Activated CD4-positive, alpha-beta T cell treated with anti-CD3 and anti-CD28 coated beads for 36 hours (primary cell): Measurements from ENCODE around the gene KEL. TPM values are rescaled to one million over a fixed set of nuclear protein-coding genes. Genes with fewer than 3 reads are reported as not detected.

Experiments
- ATAC-seq: fragments of 200-7000 bp; cut with Tn5 transposase; one replicate; pipeline ENCODE4 v1.10.0; 2021; ENCODE audit warnings: mild to moderate bottlenecking, moderate library complexity
- CTCF ChIA-PET: fragments of 350-600 bp; sonication (Branson Sonifier 250); formaldehyde crosslinking; loops from one replicate; lab custom pipeline; 2021; ENCODE audit warnings: antibody characterized with exemption; lab: Charles Lee
- POLR2A ChIA-PET: fragments of 350-600 bp; sonication (Branson Sonifier 250); formaldehyde crosslinking; loops from one replicate; lab custom pipeline; 2021; ENCODE audit warnings: antibody characterized with exemption, inconsistent platforms; lab: Charles Lee
- DNase-seq: peaks from one replicate; pipeline ENCODE4 v3.0.0-alpha.2; 2020
- H3K27ac Mint-ChIP-seq: one replicate; pipeline ENCODE4 v1.8.0; 2021; ENCODE audit warnings: mixed read lengths
- H3K27me3 Mint-ChIP-seq: one replicate; pipeline ENCODE4 v1.8.0; 2021; ENCODE audit warnings: mixed read lengths
- H3K36me3 Mint-ChIP-seq: one replicate; pipeline ENCODE4 v1.8.0; 2021; ENCODE audit warnings: low read depth, mixed read lengths
- H3K4me1 Mint-ChIP-seq: one replicate; pipeline ENCODE4 v1.8.0; 2021; ENCODE audit warnings: mixed read lengths
- H3K4me3 Mint-ChIP-seq: one replicate; pipeline ENCODE4 v1.8.0; 2021; ENCODE audit warnings: mild to moderate bottlenecking, moderate library complexity, mixed read lengths
- H3K9me3 Mint-ChIP-seq: one replicate; pipeline ENCODE4 v1.8.0; 2021; ENCODE audit warnings: low read depth, mixed read lengths
- intact Hi-C, 2 experiments: fragments of 100-400 bp; cut with DNase I in 1 of 2; cut with micrococcal nuclease in 1 of 2; formaldehyde crosslinking; loops; one replicate each; pipeline versions ENCODE4 v1.14.2 to v1.15.1; 2022 to 2024; cut with DNase I, micrococcal nuclease
- total RNA-seq, 2 experiments: library from RNA; stranded (reverse); gene quantifications; one replicate each; pipeline ENCODE4 v1.2.3, GENCODE V29; 2021

The KEL gene
- total RNA-seq, 2 experiments from 2014 or later, result 0.32 to 0.44 TPM

DNA sequence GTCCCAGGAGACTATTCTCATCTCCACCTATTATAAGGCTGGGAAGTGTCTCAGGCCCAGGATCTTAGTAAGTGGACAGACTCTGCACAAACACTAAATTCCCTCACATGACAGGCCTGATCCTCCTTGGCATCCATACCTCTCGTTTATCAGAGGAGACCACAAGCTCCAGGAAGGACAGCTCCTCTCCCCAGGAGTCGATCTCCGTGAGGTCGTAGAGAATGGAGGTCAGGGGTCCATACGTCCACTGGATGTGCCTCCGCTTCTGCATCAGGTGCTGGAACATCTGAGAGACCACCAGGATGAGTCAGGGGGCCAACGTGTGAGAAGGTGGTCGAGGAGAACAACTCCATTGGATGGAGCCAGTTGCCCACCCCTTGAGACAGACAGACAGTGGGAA lies 34.2 kb downstream of the KEL start:
- POLR2A ChIA-PET, result no interaction called here
- ATAC-seq (no peak), DNase-seq (no peak)
- H3K4me3 Mint-ChIP-seq, result no peak overlapping the region
- H3K36me3 Mint-ChIP-seq, result no peaks in the 10 kb centered on the region
- intact Hi-C loops, result no loop called here
- no peaks in the 10 kb centered on the region for H3K27me3 Mint-ChIP-seq
- CTCF ChIA-PET, result interaction anchor here (0.5 to 0.7 kb wide), 2 partner anchors 72 to 191 kb away, joined by 3 read pairs; no protein-coding TSS in a partner anchor
- no peaks in the 10 kb centered on the region for H3K4me1 Mint-ChIP-seq
- H3K9me3 Mint-ChIP-seq, result no peaks in the 10 kb centered on the region
- H3K27ac Mint-ChIP-seq, result no peak overlapping the region

DNA sequence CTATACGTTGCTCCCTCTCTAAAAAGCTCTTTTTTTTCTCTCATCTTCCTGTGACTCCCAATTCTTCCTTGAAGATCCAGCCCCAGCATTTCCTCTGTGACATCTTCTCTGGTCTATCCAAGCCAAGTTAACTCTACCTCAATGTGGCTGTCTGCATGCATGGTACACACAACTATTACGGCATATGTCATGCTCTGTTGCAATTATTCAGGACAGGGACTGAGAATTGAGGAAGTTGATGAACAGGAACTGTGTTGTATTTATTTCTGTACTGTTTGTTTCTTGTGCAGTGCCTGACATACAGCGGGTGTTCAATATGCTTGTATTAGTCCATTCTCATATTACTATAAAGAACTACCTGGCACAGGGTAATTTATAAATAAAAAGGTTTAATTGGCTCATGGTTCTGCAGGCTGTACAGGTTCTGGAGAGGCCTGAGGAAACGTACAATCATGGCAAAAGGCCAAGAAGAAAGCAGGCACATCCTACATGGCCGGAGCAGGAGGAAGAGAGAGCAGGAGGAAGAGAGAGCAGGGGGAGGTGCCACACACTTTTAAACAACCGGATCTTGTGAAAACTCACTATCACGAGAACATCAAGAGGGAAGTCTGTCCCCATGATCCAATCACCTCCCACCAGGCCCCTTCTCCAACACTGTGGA lies 34.9 kb downstream of the KEL start:
- POLR2A ChIA-PET, result no interaction called here

DNA sequence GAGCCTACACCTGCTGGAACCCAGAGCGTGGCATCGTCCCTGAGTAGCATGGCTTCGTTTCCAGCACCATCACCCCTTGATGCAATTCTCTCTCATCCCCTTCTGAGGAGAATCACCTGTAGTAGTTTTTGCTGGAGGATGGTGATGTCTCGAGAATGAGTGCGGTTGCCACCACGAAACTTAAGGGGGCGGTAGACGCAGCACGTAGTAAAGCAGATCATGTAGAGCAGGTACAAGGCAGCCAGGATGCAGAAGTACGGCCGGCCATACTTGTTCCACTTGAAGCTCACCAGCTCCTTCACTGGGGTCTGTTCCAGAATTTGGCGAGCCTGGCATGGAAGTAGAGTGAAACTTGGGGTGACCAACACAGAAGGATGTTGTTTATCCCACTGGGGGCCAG lies 36.8 kb downstream of the KEL start:
- intact Hi-C loops, result no loop called here
- peak; percentile 27 for DNase-seq
- H3K4me1 Mint-ChIP-seq, result no peaks in the 10 kb centered on the region
- no peaks in the 10 kb centered on the region for H3K9me3 Mint-ChIP-seq
- H3K4me3 Mint-ChIP-seq, result no peak overlapping the region
- H3K27me3 Mint-ChIP-seq, result no peaks in the 10 kb centered on the region
- CTCF ChIA-PET, result interaction anchor here (0.6 to 0.9 kb wide), 2 partner anchors 22 to 78 kb away, joined by 3 to 4 read pairs; no protein-coding TSS in a partner anchor
- no peak overlapping the region for H3K27ac Mint-ChIP-seq
- no peaks in the 10 kb centered on the region for H3K36me3 Mint-ChIP-seq
- POLR2A ChIA-PET, result no interaction called here
- ATAC-seq, result no peak

More for the DNA sequence above, 34.9 kb downstream of the KEL start:
- no peaks in the 10 kb centered on the region for H3K27me3 Mint-ChIP-seq
- no peaks in the 10 kb centered on the region for H3K9me3 Mint-ChIP-seq
- H3K4me1 Mint-ChIP-seq, result no peaks in the 10 kb centered on the region
- CTCF ChIA-PET, result interaction anchor here (0.5 kb wide), 1 partner anchor 192 kb away, joined by 3 read pairs; no protein-coding TSS in a partner anchor
- no peak overlapping the region for H3K4me3 Mint-ChIP-seq
- intact Hi-C loops, result no loop called here
- no peak overlapping the region for H3K27ac Mint-ChIP-seq
- no peaks in the 10 kb centered on the region for H3K36me3 Mint-ChIP-seq
- ATAC-seq (no peak), DNase-seq (no peak)

DNA sequence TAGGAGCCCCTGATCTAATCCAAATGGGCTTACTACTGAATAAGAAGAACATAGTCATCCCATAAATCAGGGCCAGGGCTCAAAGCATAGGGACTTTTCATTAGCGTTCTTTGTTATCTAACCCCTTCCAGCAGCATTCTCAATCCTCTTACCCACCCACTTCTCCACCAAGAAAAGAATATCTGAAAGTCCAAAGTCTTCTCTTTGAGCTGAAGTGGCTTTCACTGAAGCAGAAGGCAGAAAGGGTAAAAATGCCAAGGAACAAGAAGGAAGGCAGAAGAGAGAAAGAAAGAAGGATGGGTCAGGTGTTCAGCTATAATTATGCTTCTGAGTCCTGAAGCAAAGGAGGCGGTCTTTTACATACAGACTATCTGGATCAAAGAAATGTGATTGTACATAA lies 38.8 kb downstream of the KEL start:
- ATAC-seq, result no peak
- Mint-ChIP-seq H3K9me3 (no peaks in the 10 kb centered on the region), H3K27ac (no peak overlapping the region), H3K36me3 (no peaks in the 10 kb centered on the region), H3K4me1 (no peaks in the 10 kb centered on the region), H3K27me3 (peaks cover 2% of the 10 kb centered on the region), H3K4me3 (no peak overlapping the region)
- ChIA-PET CTCF (interaction anchor here (0.6 to 0.7 kb wide), 2 partner anchors 602 to 631 kb away, joined by 3 read pairs; no protein-coding TSS in a partner anchor), POLR2A (no interaction called here)
- intact Hi-C loops, result no loop called here
- no peak for DNase-seq

DNA sequence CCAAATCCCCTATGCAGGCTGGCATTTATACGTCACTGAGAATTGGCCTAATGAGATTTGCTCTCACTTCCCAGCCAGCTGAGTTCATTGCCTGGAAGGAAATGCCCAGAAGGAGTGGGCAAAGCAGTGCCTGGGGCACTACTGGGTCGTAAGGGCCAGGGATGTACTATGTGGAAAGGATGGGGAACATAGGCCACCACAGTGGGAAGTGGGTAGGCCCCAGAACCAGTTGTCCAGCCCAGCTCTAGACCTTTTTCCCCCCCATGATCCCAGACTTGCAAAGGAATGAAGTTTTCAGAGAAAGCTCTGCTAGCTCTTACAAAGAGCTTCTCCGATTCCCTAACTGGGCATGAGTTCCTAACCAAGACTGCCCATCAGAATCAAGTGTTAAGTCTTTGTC lies 42.5 kb downstream of the KEL start:
- no peak overlapping the region for H3K4me3 Mint-ChIP-seq
- intact Hi-C loops, result no loop called here
- no peaks in the 10 kb centered on the region for H3K9me3 Mint-ChIP-seq
- H3K36me3 Mint-ChIP-seq, result no peaks in the 10 kb centered on the region
- no peak for DNase-seq
- H3K27ac Mint-ChIP-seq, result no peak overlapping the region
- ATAC-seq, result no peak
- H3K4me1 Mint-ChIP-seq, result no peaks in the 10 kb centered on the region
- POLR2A ChIA-PET, result no interaction called here
- peaks cover 6% of the 10 kb centered on the region for H3K27me3 Mint-ChIP-seq
- CTCF ChIA-PET, result interaction anchor here (1.7 kb wide), 1 partner anchor 9 kb away, joined by 6 read pairs; no protein-coding TSS in a partner anchor

DNA sequence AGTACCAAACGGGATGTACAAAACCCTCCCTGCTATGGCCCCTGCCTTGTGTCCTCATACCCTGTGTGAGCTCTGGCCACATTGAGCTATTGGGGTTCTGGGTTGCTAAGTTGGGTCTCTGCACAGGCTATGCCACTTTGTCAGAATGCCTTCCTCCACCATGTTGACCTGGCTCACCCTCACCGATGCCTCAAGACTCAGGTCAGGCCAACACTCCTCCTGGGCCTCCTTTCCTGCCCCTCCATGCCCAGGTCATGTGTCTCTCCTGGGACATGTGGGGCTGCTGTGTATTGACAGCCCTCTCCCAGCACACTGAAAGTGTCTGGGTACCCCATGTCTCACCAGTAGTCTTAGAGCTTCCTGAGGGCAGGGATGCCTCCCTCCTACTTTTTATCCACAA lies 43.3 kb downstream of the KEL start:
- intact Hi-C loops, result no loop called here
- DNase-seq (no peak), ATAC-seq (no peak)
- H3K4me3 Mint-ChIP-seq, result no peak overlapping the region
- no peak overlapping the region for H3K27ac Mint-ChIP-seq
- POLR2A ChIA-PET, result no interaction called here
- CTCF ChIA-PET, result interaction anchor here (0.7 to 1.7 kb wide), 2 partner anchors 9 to 14 kb away, joined by 3 to 6 read pairs; partner anchors contain the start of gene TRPV5
- peaks cover 7% of the 10 kb centered on the region for H3K27me3 Mint-ChIP-seq
- no peaks in the 10 kb centered on the region for H3K9me3 Mint-ChIP-seq
- no peaks in the 10 kb centered on the region for H3K4me1 Mint-ChIP-seq
- H3K36me3 Mint-ChIP-seq, result no peaks in the 10 kb centered on the region

DNA sequence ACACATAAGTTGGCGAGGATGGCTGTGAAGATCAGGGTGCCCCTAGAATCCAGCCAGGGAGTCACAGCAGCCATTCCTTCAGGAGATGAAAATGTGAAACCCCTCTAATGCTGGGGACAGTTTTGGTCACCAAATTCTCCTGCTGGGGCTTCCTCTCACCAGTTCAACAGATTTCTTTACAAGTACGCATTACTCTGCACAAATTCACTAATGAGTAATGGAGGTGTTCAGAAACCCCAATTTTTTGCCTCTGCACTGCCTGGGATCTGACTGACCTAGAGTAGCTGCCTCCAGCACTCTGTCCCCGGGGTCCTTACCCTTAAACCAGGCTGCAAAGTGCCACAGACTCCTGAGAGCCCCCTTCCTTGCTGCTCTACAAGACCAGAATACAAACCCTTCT lies 44.7 kb downstream of the KEL start:
- POLR2A ChIA-PET, result no interaction called here
- ATAC-seq (no peak), DNase-seq (no peak)
- no peaks in the 10 kb centered on the region for H3K36me3 Mint-ChIP-seq
- H3K27ac Mint-ChIP-seq, result no peak overlapping the region
- intact Hi-C loops, result no loop called here
- H3K27me3 Mint-ChIP-seq, result peaks cover 8% of the 10 kb centered on the region
- H3K4me1 Mint-ChIP-seq, result no peaks in the 10 kb centered on the region
- CTCF ChIA-PET, result no interaction called here
- H3K9me3 Mint-ChIP-seq, result no peaks in the 10 kb centered on the region
- no peak overlapping the region for H3K4me3 Mint-ChIP-seq

DNA sequence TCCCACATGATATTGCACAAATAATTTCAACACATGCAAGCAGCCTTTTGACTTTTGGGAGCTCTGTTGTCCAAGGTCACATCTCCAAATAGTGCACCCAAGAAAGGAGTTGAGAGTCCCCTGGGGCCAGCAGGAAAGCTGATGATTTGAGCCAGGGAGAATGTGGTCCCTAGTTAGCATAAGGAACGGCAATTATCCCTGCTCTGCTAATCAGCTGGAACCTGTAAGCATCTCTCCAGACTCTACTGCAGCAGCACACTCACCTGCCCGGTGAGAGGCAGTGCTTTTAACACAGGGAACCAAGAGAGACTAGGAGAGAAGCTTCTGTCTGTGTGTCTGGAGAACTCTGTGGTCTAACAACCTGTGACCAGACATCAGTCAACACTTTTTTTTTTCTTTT lies 45.7 kb downstream of the KEL start:
- intact Hi-C loops, result no loop called here
- CTCF ChIA-PET, result interaction anchor here (0.6 to 0.7 kb wide), 2 partner anchors 292 to 1116 kb away, joined by 3 read pairs; no protein-coding TSS in a partner anchor
- DNase-seq, result no peak
- Mint-ChIP-seq H3K36me3 (no peaks in the 10 kb centered on the region), H3K4me3 (no peak overlapping the region), H3K9me3 (no peaks in the 10 kb centered on the region), H3K27me3 (peaks cover 13% of the 10 kb centered on the region), H3K27ac (no peak overlapping the region), H3K4me1 (no peaks in the 10 kb centered on the region)
- POLR2A ChIA-PET, result no interaction called here
- no peak for ATAC-seq

DNA sequence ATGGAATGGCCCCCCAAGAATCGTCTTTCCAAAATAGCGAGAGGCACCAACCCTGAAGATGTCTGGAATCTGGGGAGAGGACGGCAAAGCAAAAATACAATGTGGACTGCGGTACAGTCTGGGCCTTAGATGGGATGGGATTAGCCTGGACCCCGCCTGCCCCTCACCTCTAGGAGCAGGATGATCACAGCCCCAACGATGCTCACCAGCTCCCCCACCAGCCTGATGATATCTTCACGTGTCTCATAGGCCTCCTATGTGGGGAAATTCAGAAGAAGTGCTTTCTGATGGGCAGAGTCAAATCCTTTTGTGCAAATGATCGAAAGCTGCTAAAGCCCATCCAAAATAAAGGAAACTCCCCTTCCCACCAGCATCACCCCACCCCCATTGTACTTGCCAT lies 46.8 kb downstream of the KEL start:
- DNase-seq, result no peak
- intact Hi-C loops, result no loop called here
- no peaks in the 10 kb centered on the region for H3K4me1 Mint-ChIP-seq
- H3K27me3 Mint-ChIP-seq, result peaks cover 16% of the 10 kb centered on the region
- no peak overlapping the region for H3K27ac Mint-ChIP-seq
- no peak for ATAC-seq
- ChIA-PET CTCF (no interaction called here), POLR2A (no interaction called here)
- no peaks in the 10 kb centered on the region for H3K36me3 Mint-ChIP-seq
- H3K9me3 Mint-ChIP-seq, result no peaks in the 10 kb centered on the region
- H3K4me3 Mint-ChIP-seq, result no peak overlapping the region

DNA sequence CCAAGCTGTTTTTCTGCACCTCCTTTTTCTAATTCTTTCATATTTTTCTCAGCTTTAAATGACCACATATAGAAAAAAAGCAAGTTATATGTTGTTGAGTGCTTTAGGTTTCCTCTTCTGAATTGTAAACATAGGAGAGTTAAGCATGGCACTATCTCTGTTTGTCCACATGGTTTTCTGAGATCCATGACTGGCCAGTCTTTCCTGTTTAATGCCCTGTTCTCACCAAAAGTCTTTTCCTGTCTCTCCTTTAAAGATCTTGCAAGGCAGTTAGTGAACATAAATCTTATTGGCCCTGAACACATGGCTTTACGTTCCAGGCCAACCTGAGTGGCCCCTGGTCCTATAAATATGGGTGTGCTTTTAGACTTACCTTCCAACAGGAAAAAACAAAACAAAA lies 48.0 kb downstream of the KEL start:
- intact Hi-C loops, result no loop called here
- no peak overlapping the region for H3K27ac Mint-ChIP-seq
- no peaks in the 10 kb centered on the region for H3K4me1 Mint-ChIP-seq
- ATAC-seq, result no peak
- POLR2A ChIA-PET, result no interaction called here
- no peaks in the 10 kb centered on the region for H3K9me3 Mint-ChIP-seq
- DNase-seq, result no peak
- peaks cover 16% of the 10 kb centered on the region for H3K27me3 Mint-ChIP-seq
- no peak overlapping the region for H3K4me3 Mint-ChIP-seq
- CTCF ChIA-PET, result no interaction called here
- no peaks in the 10 kb centered on the region for H3K36me3 Mint-ChIP-seq

DNA sequence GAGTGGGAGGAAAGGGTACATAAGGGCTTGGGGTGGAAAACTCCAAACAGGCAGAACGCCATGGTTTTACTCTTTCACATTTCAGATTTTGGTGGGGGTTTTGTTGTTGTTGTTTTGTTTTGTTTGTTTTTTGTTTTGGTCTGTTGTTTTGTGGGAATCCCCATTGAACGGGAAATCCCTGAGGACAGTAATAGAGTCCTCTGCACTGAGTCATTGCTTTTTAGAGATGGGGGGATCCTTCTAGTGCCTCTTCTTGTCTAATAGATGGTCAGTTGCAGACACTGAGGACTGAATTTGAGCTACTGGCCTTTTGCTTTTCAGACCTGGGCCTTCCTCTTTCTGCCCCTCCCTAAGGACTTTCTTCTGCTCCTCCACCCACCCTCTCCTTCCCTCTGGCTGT lies 48.6 kb downstream of the KEL start:
- no peaks in the 10 kb centered on the region for H3K4me1 Mint-ChIP-seq
- no peaks in the 10 kb centered on the region for H3K36me3 Mint-ChIP-seq
- DNase-seq (no peak), ATAC-seq (no peak)
- intact Hi-C loops, result no loop called here
- no peak overlapping the region for H3K27ac Mint-ChIP-seq
- CTCF ChIA-PET, result no interaction called here
- H3K27me3 Mint-ChIP-seq, result peaks cover 20% of the 10 kb centered on the region
- H3K9me3 Mint-ChIP-seq, result no peaks in the 10 kb centered on the region
- POLR2A ChIA-PET, result no interaction called here
- no peak overlapping the region for H3K4me3 Mint-ChIP-seq

DNA sequence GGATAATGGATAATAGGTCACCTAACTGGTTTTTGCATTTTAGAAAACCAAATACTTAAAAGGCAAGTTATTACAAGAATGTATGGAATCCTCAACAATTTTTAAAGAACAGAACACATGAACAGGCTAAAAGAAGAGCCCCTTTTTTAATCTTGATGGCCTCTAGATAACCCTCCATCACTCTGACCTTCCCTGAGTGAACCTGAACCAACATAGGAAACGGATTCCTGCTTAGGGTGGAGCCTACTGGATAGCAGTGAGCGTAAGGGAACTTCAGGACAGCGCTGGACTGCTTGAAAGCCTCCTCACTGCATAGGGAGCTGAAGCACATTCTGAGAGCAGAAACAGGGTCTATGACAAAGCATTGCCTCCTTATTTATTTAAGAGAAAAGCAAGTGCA lies 49.1 kb downstream of the KEL start:
- ATAC-seq, result no peak
- intact Hi-C loops, result no loop called here
- DNase-seq, result no peak
- Mint-ChIP-seq H3K36me3 (no peaks in the 10 kb centered on the region), H3K4me3 (no peak overlapping the region), H3K9me3 (no peaks in the 10 kb centered on the region), H3K4me1 (no peaks in the 10 kb centered on the region), H3K27me3 (peaks cover 16% of the 10 kb centered on the region), H3K27ac (no peak overlapping the region)
- CTCF ChIA-PET, result no interaction called here
- POLR2A ChIA-PET, result no interaction called here
